ENCODE data around the gene PCYT2.

PCYT2 gene

GRCh38 chr17:81903896-81904599, 7.2 kb downstream of the PCYT2 start:
- no peaks in the 10 kb centered on the region for H3K9me3 ChIP-seq (ENCODE audit: control insufficient read depth, insufficient read depth, low read depth, low read length)
- H3K4me1 ChIP-seq (ENCODE audit: control insufficient read depth, insufficient read depth, low read length) = no peaks in the 10 kb centered on the region
- no peak for TF ChIP-seq ZNF555 (tag by site-specific recombination; conservative IDR thresholded peaks at IDR 0.05)
- TF ChIP-seq ZNF391 (tag by site-specific recombination; IDR thresholded peaks at IDR 0.05; ENCODE audit: borderline replicate concordance, low read depth) = no peak
- TF ChIP-seq ZNF530 (tag by site-specific recombination; IDR thresholded peaks at IDR 0.05; ENCODE audit: low read depth) = no peak
- no peak for TF ChIP-seq MZF1 (tag by site-specific recombination; IDR thresholded peaks at IDR 0.05; ENCODE audit: borderline replicate concordance)
- TF ChIP-seq ZNF311 (tag by site-specific recombination; IDR thresholded peaks at IDR 0.05; ENCODE audit: borderline replicate concordance) = no peak
- TF ChIP-seq GFI1B (tag by site-specific recombination; IDR thresholded peaks at IDR 0.05) = no peak
- H3K36me3 ChIP-seq (ENCODE audit: control insufficient read depth in 2 of 2, insufficient read depth in 1 of 2, low read length in 2 of 2) = peaks cover 0 to 73% of the 10 kb centered on the region in 2 experiments; a peak in 1 of 3 replicates
- ChIA-PET POLR2A (interaction anchor here (0.6 kb wide), 2 partner anchors 21 to 310 kb away, joined by 3 to 4 read pairs; no protein-coding TSS in a partner anchor), CTCF (no interaction called here)
- no peak overlapping the region for H3K4me3 ChIP-seq (ENCODE audit: low read depth, low read length)
- H3K27ac ChIP-seq (ENCODE audit: extremely low read depth, low read depth, low read length) = no peak overlapping the region

- peaks cover under 1 to 75% of the 10 kb centered on the region in 2 experiments; a peak in 1 of 3 replicates for H3K36me3 ChIP-seq (ENCODE audit: control insufficient read depth in 2 of 2, insufficient read depth in 1 of 2, low read length in 2 of 2)
- H3K4me1 ChIP-seq (ENCODE audit: control insufficient read depth, insufficient read depth, low read length) = no peaks in the 10 kb centered on the region
- no peak overlapping the region for H3K4me3 ChIP-seq (ENCODE audit: low read depth, low read length)
- ChIA-PET POLR2A (interaction anchor here (0.6 to 1.1 kb wide), 2 partner anchors 21 to 23 kb away, joined by 3 to 4 read pairs; no protein-coding TSS in a partner anchor), CTCF (no interaction called here)
- H3K9me3 ChIP-seq (ENCODE audit: control insufficient read depth, insufficient read depth, low read depth, low read length) = no peaks in the 10 kb centered on the region
- H3K27ac ChIP-seq (ENCODE audit: extremely low read depth, low read depth, low read length) = no peak overlapping the region
- no peak for TF ChIP-seq KLF17 (tag by site-specific recombination; IDR thresholded peaks at IDR 0.05)
- no peak for TF ChIP-seq ZNF157 (tag by site-specific recombination; IDR thresholded peaks at IDR 0.05)
- TF ChIP-seq GFI1B (tag by site-specific recombination; IDR thresholded peaks at IDR 0.05) = no peak
- TF ChIP-seq REST (tag by site-specific recombination; IDR thresholded peaks at IDR 0.05) = peak; percentile 67
- no peak for TF ChIP-seq ZNF169 (tag by site-specific recombination; IDR thresholded peaks at IDR 0.05)
- TF ChIP-seq ZNF112 (tag by site-specific recombination; IDR thresholded peaks at IDR 0.05) = no peak
These were observed 7.8 kb downstream of the PCYT2 start for GRCh38 chr17:81903415-81903831.

- CTCF ChIA-PET = no interaction called here
- H3K27ac ChIP-seq (ENCODE audit: extremely low read depth, low read depth, low read length) = no peak overlapping the region
- POLR2A ChIA-PET = interaction anchor here (1.1 to 2.2 kb wide), 2 partner anchors 23 to 120 kb away, joined by 3 to 6 read pairs; partner anchors contain the start of genes CENPX and LRRC45
- no peaks in the 10 kb centered on the region for H3K9me3 ChIP-seq (ENCODE audit: control insufficient read depth, insufficient read depth, low read depth, low read length)
- H3K4me1 ChIP-seq (ENCODE audit: control insufficient read depth, insufficient read depth, low read length) = 0 out of 2 replicates have a peak, but pooled peaks cover 4% of the 10 kb centered on the region
- H3K4me3 ChIP-seq (ENCODE audit: low read depth, low read length) = no peak overlapping the region
- peaks cover 6 to 75% of the 10 kb centered on the region in 2 experiments for H3K36me3 ChIP-seq (ENCODE audit: control insufficient read depth in 2 of 2, insufficient read depth in 1 of 2, low read length in 2 of 2)
- TF ChIP-seq ZNF350 (tag by site-specific recombination; IDR thresholded peaks at IDR 0.05) (no peak), ZNF600 (tag by site-specific recombination; IDR thresholded peaks at IDR 0.05) (0 out of 2 replicates have a peak, but pooled peaks have one; percentile 35), ZSCAN16 (tag by site-specific recombination; IDR thresholded peaks at IDR 0.05) (no peak), ZNF747 (tag by site-specific recombination; IDR thresholded peaks at IDR 0.05) (no peak), PBX3 (CRISPR knock-in tag; IDR thresholded peaks at IDR 0.05) (0 out of 2 replicates have a peak, but pooled peaks have one; percentile 28), ZNF449 (tag by site-specific recombination; IDR thresholded peaks at IDR 0.05) (peak; percentile 60; the same call in 1 of the 2 replicates), ZNF311 (tag by site-specific recombination; IDR thresholded peaks at IDR 0.05; ENCODE audit: borderline replicate concordance) (no peak), ZNF239 (tag by site-specific recombination; IDR thresholded peaks at IDR 0.05) (no peak), ZNF157 (tag by site-specific recombination; IDR thresholded peaks at IDR 0.05) (no peak), ZNF670 (tag by site-specific recombination; IDR thresholded peaks at IDR 0.05; ENCODE audit: low read depth) (no peak), ZNF561 (tag by site-specific recombination; IDR thresholded peaks at IDR 0.05; ENCODE audit: borderline replicate concordance) (no peak)
These were observed 8.4 kb downstream of the PCYT2 start for GRCh38 chr17:81902653-81903414.

Measured in HEK293 (cell line).